ENCODE data around the gene HABP4. TPM values are rescaled to one million over a fixed set of nuclear protein-coding genes. Genes with fewer than 3 reads are reported as not detected.
A peak's percentile ranks its signal among the peaks of the same experiment; 100 is the strongest.

The HABP4 gene
- total RNA-seq, 4 donors from 2014 or later = 9.2 to 23.4 (median 14.2) TPM

- ATAC-seq (ENCODE audit: low FRiP score) (no peak), DNase-seq (ENCODE audit: low spot score) (no peak)
- no peak for TF ChIP-seq CTCF (IDR thresholded peaks at IDR 0.05)
These were observed 1.3 kb upstream of the HABP4 start for GRCh38 chr9:96448546-96449170.

- ATAC-seq (ENCODE audit: low FRiP score) (peak; percentile 5), DNase-seq (ENCODE audit: low spot score) (no peak)
- TF ChIP-seq CTCF (IDR thresholded peaks at IDR 0.05) = no peak
These were observed 485 bp upstream of the HABP4 start for GRCh38 chr9:96449523-96449844.

- DNase-seq (ENCODE audit: low spot score) = no peak
- ATAC-seq (ENCODE audit: low FRiP score) = peak; percentile 9
- no peak for TF ChIP-seq CTCF (IDR thresholded peaks at IDR 0.05)
These were observed 902 bp downstream of the HABP4 start for GRCh38 chr9:96450613-96451528.

GRCh38 chr9:96453625-96454024 is 3.7 kb downstream of the HABP4 start:
- ATAC-seq (ENCODE audit: low FRiP score) (no peak), DNase-seq (ENCODE audit: low spot score) (no peak)
- no peak for TF ChIP-seq CTCF (IDR thresholded peaks at IDR 0.05)

GRCh38 chr9:96457266-96457665 is 7.3 kb downstream of the HABP4 start:
- DNase-seq (ENCODE audit: low spot score) = no peak
- ATAC-seq (ENCODE audit: low FRiP score) = no peak
- TF ChIP-seq CTCF (IDR thresholded peaks at IDR 0.05) = no peak

GRCh38 chr9:96458226-96458625 is 8.3 kb downstream of the HABP4 start:
- no peak for DNase-seq (ENCODE audit: low spot score)
- TF ChIP-seq CTCF (IDR thresholded peaks at IDR 0.05) = no peak
- no peak for ATAC-seq (ENCODE audit: low FRiP score)

All from omental fat pad (tissue), 4 donors.